ENCODE data around the gene UVRAG. TPM values are rescaled to one million over a fixed set of nuclear protein-coding genes. Genes with fewer than 3 reads are reported as not detected.
A peak's percentile ranks its signal among the peaks of the same experiment; 100 is the strongest.

UVRAG gene
- total RNA-seq, 1 donor from 2014 or later = 8.8 TPM

GRCh38 chr11:75996523-75997442 lies 181.8 kb downstream of the UVRAG start:
- DNase-seq (ENCODE audit: low spot score) = no peak
- no peak for ATAC-seq

GRCh38 chr11:76004400-76004799 lies 189.4 kb downstream of the UVRAG start:
- no peak for ATAC-seq
- DNase-seq (ENCODE audit: low spot score) = no peak

- ATAC-seq = no peak
- DNase-seq (ENCODE audit: low spot score) = no peak
Observed at GRCh38 chr11:76005756-76006155, 190.7 kb downstream of the UVRAG start.

- ATAC-seq (no peak), DNase-seq (ENCODE audit: low spot score) (no peak)
Observed at GRCh38 chr11:76007166-76007565, 192.2 kb downstream of the UVRAG start.

GRCh38 chr11:76008474-76008873 lies 193.5 kb downstream of the UVRAG start:
- no peak for ATAC-seq
- no peak for DNase-seq (ENCODE audit: low spot score)

- no peak for DNase-seq (ENCODE audit: low spot score)
- ATAC-seq = no peak
Observed at GRCh38 chr11:76010051-76010450, 195.0 kb downstream of the UVRAG start.

- DNase-seq (ENCODE audit: low spot score) (no peak), ATAC-seq (no peak)
Observed at GRCh38 chr11:76013526-76013925, 198.5 kb downstream of the UVRAG start.

- no peak for ATAC-seq
Observed at GRCh38 chr11:76023236-76024068, 208.4 kb downstream of the UVRAG start.

GRCh38 chr11:76025068-76025467 lies 210.1 kb downstream of the UVRAG start:
- DNase-seq (ENCODE audit: low spot score) = no peak
- ATAC-seq = no peak

More at GRCh38 chr11:76023236-76024068, 208.4 kb downstream of the UVRAG start:
- no peak for DNase-seq (ENCODE audit: low spot score)

GRCh38 chr11:76025817-76026216 lies 210.8 kb downstream of the UVRAG start:
- ATAC-seq (no peak), DNase-seq (ENCODE audit: low spot score) (no peak)

GRCh38 chr11:76026281-76026680 lies 211.3 kb downstream of the UVRAG start:
- DNase-seq (ENCODE audit: low spot score) (no peak), ATAC-seq (no peak)

- ATAC-seq (no peak), DNase-seq (ENCODE audit: low spot score) (no peak)
Observed at GRCh38 chr11:76026862-76027261, 211.9 kb downstream of the UVRAG start.

GRCh38 chr11:76030286-76030685 lies 215.3 kb downstream of the UVRAG start:
- no peak for ATAC-seq
- DNase-seq (ENCODE audit: low spot score) = no peak

- no peak for ATAC-seq
- no peak for DNase-seq (ENCODE audit: low spot score)
Observed at GRCh38 chr11:76030968-76031590, 216.1 kb downstream of the UVRAG start.

GRCh38 chr11:76033699-76034098 lies 218.7 kb downstream of the UVRAG start:
- DNase-seq (ENCODE audit: low spot score) (no peak), ATAC-seq (no peak)

- DNase-seq (ENCODE audit: low spot score) (no peak), ATAC-seq (no peak)
Observed at GRCh38 chr11:76035020-76035419, 220.0 kb downstream of the UVRAG start.

GRCh38 chr11:76038608-76039007 lies 223.6 kb downstream of the UVRAG start:
- ATAC-seq (no peak), DNase-seq (ENCODE audit: low spot score) (no peak)

GRCh38 chr11:76041208-76041607 lies 226.2 kb downstream of the UVRAG start:
- ATAC-seq = no peak
- DNase-seq (ENCODE audit: low spot score) = no peak

GRCh38 chr11:76044750-76045320 lies 229.8 kb downstream of the UVRAG start:
- DNase-seq (ENCODE audit: low spot score) = no peak
- peak; percentile 41 for ATAC-seq

GRCh38 chr11:76047231-76047630 lies 232.2 kb downstream of the UVRAG start:
- DNase-seq (ENCODE audit: low spot score) (no peak), ATAC-seq (no peak)

GRCh38 chr11:76047766-76048165 lies 232.8 kb downstream of the UVRAG start:
- DNase-seq (ENCODE audit: low spot score) = no peak
- ATAC-seq = no peak

Data from left lobe of liver (tissue), 2 donors.